ENCODE measurements around the gene SLC16A3. TPM values are rescaled to one million over a fixed set of nuclear protein-coding genes. Genes with fewer than 3 reads are reported as not detected.

SLC16A3 gene
- total and polyA plus RNA-seq, 2 of the 4 experiments (the other 2 are of a cell fraction) = 49.1 to 181 TPM

- intact Hi-C loops (cut with micrococcal nuclease) = no loop called here
- POLR2A ChIA-PET (ENCODE audit: unreplicated experiment) = no interaction called here
- no peak overlapping the region for H3K9ac ChIP-seq (ENCODE audit: low read depth, low read length)
These were observed 52.8 kb downstream of the SLC16A3 start for GRCh38 chr17:82281502-82282238.

More at GRCh38 chr17:82281502-82282238, 52.8 kb downstream of the SLC16A3 start:
- Histone ChIP-seq H4K5ac (ENCODE audit: low read depth, low read length) (no peak overlapping the region), H3K27ac (ENCODE audit: insufficient read depth, low read length) (no peak overlapping the region), H2AFZ (replicated peaks; ENCODE audit: low read length, poor library complexity) (no peak overlapping the region), H3K4me3 (ENCODE audit: insufficient read depth, low read depth, low read length) (no peak overlapping the region), H2BK20ac (ENCODE audit: low read depth, low read length) (peak overlapping the region; percentile 43; the same call in 1 of the 2 replicates), H3K4me2 (ENCODE audit: low read depth, low read length) (no peak overlapping the region), H3K14ac (replicated peaks; ENCODE audit: low read depth, low read length) (0 out of 2 replicates have a peak overlapping the region, but pooled peaks have one; percentile 9), H3K79me1 (ENCODE audit: low read depth in 1 of 2, low read length in 2 of 2) (peaks cover 0 to 4% of the 10 kb centered on the region in 2 experiments; a peak in 1 of 4 replicates), H3K56ac (ENCODE audit: extremely low read depth, insufficient read depth, low read length) (no peak overlapping the region), H2AK9ac (replicated peaks; ENCODE audit: low read depth, low read length, poor library complexity) (no peak overlapping the region), H3K23ac (ENCODE audit: low read depth, low read length) (no peak overlapping the region), H3K4me1 (ENCODE audit: control insufficient read depth, insufficient read depth, low read length) (peaks cover 20% of the 10 kb centered on the region), H4K8ac (ENCODE audit: low read depth in 2 of 2, low read length in 2 of 2) (no peak overlapping the region), H3K9me3 (ENCODE audit: control insufficient read depth, insufficient read depth, low read length) (no peaks in the 10 kb centered on the region), H2BK5ac (ENCODE audit: low read depth, low read length, poor library complexity, severe bottlenecking) (peak overlapping the region; percentile 16), H4K91ac (ENCODE audit: insufficient read depth, low read depth, low read length) (no peak overlapping the region), H2BK120ac (ENCODE audit: low read depth, low read length) (peak overlapping the region; percentile 53; the same call in 1 of the 2 replicates), H3K36me3 (ENCODE audit: control insufficient read depth, insufficient read depth, low read length) (no peaks in the 10 kb centered on the region; the same call in 1 of the 2 replicates), H3K18ac (ENCODE audit: low read depth, low read length) (no peak overlapping the region), H2AK5ac (ENCODE audit: low read depth, low read length) (peak overlapping the region; percentile 68; the same call in 1 of the 2 replicates), H2BK15ac (ENCODE audit: low read depth, low read length) (no peak overlapping the region; the same call in 2 of the 3 replicates), H4K20me1 (ENCODE audit: insufficient read depth, low read length) (no peaks in the 10 kb centered on the region), H3K27me3 (ENCODE audit: control insufficient read depth, insufficient read depth, low read length) (no peaks in the 10 kb centered on the region), H3K9me1 (ENCODE audit: insufficient read depth, low read length) (peaks cover 20% of the 10 kb centered on the region), H3K4ac (ENCODE audit: low read depth, low read length) (peak overlapping the region; percentile 57)
- no TSS peak for BruUV-seq (replicated peaks)
- CTCF ChIA-PET = no interaction called here
- TF ChIP-seq RCOR1 (IDR thresholded peaks at IDR 0.05; ENCODE audit: insufficient replicate concordance, low read length) (peak; percentile 38), BHLHE40 (IDR thresholded peaks at IDR 0.05; ENCODE audit: low read depth, low read length) (no peak)
- dilution Hi-C loops (cut with HindIII; ENCODE audit: low sequenced_read_pairs, unreplicated experiment) (no loop called here), in situ Hi-C loops (cut with MboI; ENCODE audit: low sequenced_read_pairs) (no loop called here)
- 88% methylated on average over 8 of the region's 22 CpGs; no CpG with 5 or more reads in 1 of the 2 experiments for WGBS, 2 experiments (ENCODE audit: extremely low coverage in 2 of 2, insufficient read length in 1 of 2)
- ATAC-seq (ENCODE audit: low read depth) (no peak), DNase-seq (peak; percentile 33)
